PC-3 (cell line): ENCODE data around the gene KNDC1. TPM values are rescaled to one million over a fixed set of nuclear protein-coding genes. Genes with fewer than 3 reads are reported as not detected.

Experiments
- ATAC-seq: fragments of 200-7000 bp; cut with Tn5 transposase; 2 replicates; pipeline ENCODE4 v1.9.1; 2020; ENCODE audit warnings: mild to moderate bottlenecking, moderate library complexity
- BruUV-seq: library from RNA; stranded (reverse); fragments of 400-500 nt; replicated peaks from 2 replicates; lab custom pipeline; 2021; lab: Mats Ljungman, UMichigan
- CTCF ChIA-PET: fragments of 300-600 bp; sonication (Branson Sonifier 250); formaldehyde crosslinking; loops from one replicate; lab custom pipeline; 2022; ENCODE audit warnings: antibody characterized with exemption; lab: Charles Lee
- POLR2A ChIA-PET: fragments of 300-600 bp; sonication (Branson Sonifier 250); formaldehyde crosslinking; loops from one replicate; lab custom pipeline; 2022; ENCODE audit warnings: antibody characterized with exemption; ENCODE audit not compliant: unreplicated experiment; lab: Charles Lee
- DNase-seq: peaks from one replicate; pipeline ENCODE4 v3.0.0-alpha.2; 2015
- H2AFZ ChIP-seq: fragments of 300-600 bp; sonication (generic); 2 replicates; pipeline ENCODE4 v1.6.0; 2016; ENCODE audit warnings: antibody characterized with exemption, low read length
- H3F3A ChIP-seq: fragments of 300-600 bp; sonication (generic); one replicate; pipeline ENCODE4 v1.6.0; 2017; ENCODE audit warnings: antibody characterized with exemption, low read length, control low read depth, mild to moderate bottlenecking; ENCODE audit not compliant: unreplicated experiment
- H3K27ac ChIP-seq: fragments of 300-600 bp; sonication (generic); 2 replicates; pipeline ENCODE4 v1.5.1; 2016; ENCODE audit warnings: mild to moderate bottlenecking, low read length
- H3K27me3 ChIP-seq: fragments of 300-600 bp; sonication (generic); 2 replicates; pipeline ENCODE4 v1.6.1; 2016; ENCODE audit warnings: low read length, mixed read lengths
- H3K36me3 ChIP-seq: fragments of 300-600 bp; sonication (generic); 2 replicates; pipeline ENCODE4 v1.6.1; 2016; ENCODE audit warnings: low read depth, mixed run types, low read length, mixed read lengths
- H3K4me1 ChIP-seq: fragments of 300-600 bp; sonication (generic); 2 replicates; pipeline ENCODE4 v1.5.1; 2016; ENCODE audit warnings: low read length; ENCODE audit not compliant: insufficient read depth
- H3K4me2 ChIP-seq: fragments of 300-600 bp; sonication (generic); 2 replicates; pipeline ENCODE4 v1.6.0; 2016; ENCODE audit warnings: low read length
- H3K4me3 ChIP-seq: fragments of 300-600 bp; sonication (generic); 2 replicates; pipeline ENCODE4 v1.5.1; 2016; ENCODE audit warnings: mild to moderate bottlenecking, low read length, mixed read lengths
- H3K79me2 ChIP-seq: fragments of 300-600 bp; sonication (generic); 2 replicates; pipeline ENCODE4 v1.6.1; 2017; ENCODE audit warnings: low read length, mixed read lengths
- H3K9ac ChIP-seq: fragments of 300-600 bp; sonication (generic); 2 replicates; pipeline ENCODE4 v1.6.0; 2016; ENCODE audit warnings: mild to moderate bottlenecking, low read length
- H3K9me2 ChIP-seq: fragments of 300-600 bp; sonication (generic); replicated peaks from 2 replicates; pipeline ENCODE4 v1.6.1; 2016; ENCODE audit warnings: mixed run types, low read length, mixed read lengths
- H3K9me3 ChIP-seq: fragments of 300-600 bp; sonication (generic); 2 replicates; pipeline ENCODE4 v1.6.1; 2016; ENCODE audit warnings: low read length, mixed read lengths
- H4K20me1 ChIP-seq: fragments of 300-600 bp; sonication (generic); 2 replicates; pipeline ENCODE4 v1.6.1; 2016; ENCODE audit warnings: low read length, mixed read lengths
- CTCF ChIP-seq: fragments of 300-600 bp; sonication (generic); conservative IDR thresholded peaks from 2 replicates; pipeline ENCODE4 v1.5.1; 2017; ENCODE audit warnings: antibody characterized with exemption, low read depth, mild to moderate bottlenecking, low read length
- EZH2 ChIP-seq: fragments of 300-600 bp; sonication (generic); IDR thresholded peaks from one replicate; pipeline ENCODE4 v1.6.1; 2017; ENCODE audit warnings: antibody characterized with exemption, mild to moderate bottlenecking, low read length; ENCODE audit not compliant: unreplicated experiment
- EZH2phosphoT487 ChIP-seq: fragments of 300-600 bp; sonication (generic); IDR thresholded peaks from 2 replicates; pipeline ENCODE4 v1.6.1; 2018; ENCODE audit warnings: mild to moderate bottlenecking, antibody characterized with exemption, low read length, borderline replicate concordance
- intact Hi-C: fragments of 100-400 bp; cut with micrococcal nuclease; formaldehyde crosslinking; loops from 2 replicates; pipeline ENCODE4 v1.9.0; 2023
- total RNA-seq: library from RNA; depleted of rRNA; stranded (reverse); fragments of >200 nt; gene quantifications from 2 replicates; pipeline ENCODE4 v1.2.3, GENCODE V29; 2014

Gene KNDC1
- total RNA-seq, 1 experiment from 2014 or later, result not detected

DNA sequence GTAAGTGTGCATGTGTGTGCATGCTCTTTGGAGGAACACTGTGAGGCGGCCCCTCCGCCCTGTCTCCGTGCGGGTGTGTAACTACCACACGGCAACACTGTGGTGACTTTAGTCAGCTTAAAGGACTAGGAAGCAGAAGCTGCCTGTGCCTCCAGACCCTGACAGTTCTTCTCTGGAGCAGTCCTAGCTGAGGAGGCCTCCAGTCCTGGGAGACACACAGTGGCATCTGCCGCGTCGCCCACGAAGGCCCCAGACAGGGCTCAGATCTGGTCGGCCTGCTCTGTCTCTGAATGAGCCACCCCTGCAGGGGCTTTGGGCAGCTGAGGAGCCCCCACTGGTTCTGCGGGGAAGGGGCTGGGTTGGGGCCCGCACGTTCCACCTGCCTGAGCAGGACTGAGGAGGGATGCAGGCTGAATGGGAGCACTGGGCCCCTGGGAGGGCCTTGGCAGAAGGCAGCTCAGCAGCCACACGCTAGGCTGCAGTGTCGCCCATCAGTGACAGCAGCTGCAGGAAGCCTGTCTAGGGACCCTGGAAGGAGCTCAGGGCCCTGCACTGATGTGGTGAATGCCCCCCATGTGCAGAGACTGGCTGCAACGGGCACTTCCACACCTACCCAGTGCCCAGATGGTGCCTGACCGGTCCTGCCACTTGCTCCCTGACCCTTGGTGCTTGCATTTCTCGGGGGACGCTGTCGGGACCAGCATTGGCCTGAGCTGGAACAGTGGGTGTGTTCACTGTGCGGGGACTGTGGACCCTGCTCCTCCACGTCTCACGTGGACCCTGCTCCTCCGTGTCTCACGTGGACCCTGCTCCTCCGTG is 27.3 kb upstream of the KNDC1 start:
- Histone ChIP-seq H3K79me2 (no peaks in the 10 kb centered on the region), H4K20me1 (no peaks in the 10 kb centered on the region), H3K27me3 (no peaks in the 10 kb centered on the region; the same call in 1 of the 2 replicates), H2AFZ (no peak overlapping the region), H3K4me1 (no peaks in the 10 kb centered on the region), H3K4me3 (no peak overlapping the region), H3K27ac (no peak overlapping the region), H3K9me3 (no peaks in the 10 kb centered on the region), H3K4me2 (no peak overlapping the region), H3K36me3 (no peaks in the 10 kb centered on the region), H3K9me2 (no peaks in the 10 kb centered on the region), H3K9ac (no peak overlapping the region), H3F3A (no peaks in the 10 kb centered on the region)
- ChIA-PET POLR2A (no interaction called here), CTCF (no interaction called here)
- no peak for DNase-seq
- no peak for TF ChIP-seq CTCF
- no peak for TF ChIP-seq EZH2phosphoT487
- no peak for TF ChIP-seq EZH2
- no peak for ATAC-seq
- BruUV-seq, result no TSS peak
- intact Hi-C loops, result no loop called here

- Histone ChIP-seq H3K79me2 (no peaks in the 10 kb centered on the region), H4K20me1 (no peaks in the 10 kb centered on the region), H3K4me1 (no peaks in the 10 kb centered on the region), H3K9me2 (no peaks in the 10 kb centered on the region), H3K27ac (no peak overlapping the region), H3K4me3 (no peak overlapping the region), H3F3A (no peaks in the 10 kb centered on the region), H3K36me3 (no peaks in the 10 kb centered on the region), H3K27me3 (no peaks in the 10 kb centered on the region; the same call in 1 of the 2 replicates), H3K9me3 (no peaks in the 10 kb centered on the region), H3K9ac (no peak overlapping the region), H2AFZ (no peak overlapping the region), H3K4me2 (no peak overlapping the region)
- no TSS peak for BruUV-seq
- DNase-seq (no peak), ATAC-seq (no peak)
- intact Hi-C loops, result no loop called here
- ChIA-PET POLR2A (no interaction called here), CTCF (no interaction called here)
- no peak for TF ChIP-seq EZH2phosphoT487
- TF ChIP-seq EZH2, result no peak
- no peak for TF ChIP-seq CTCF
Measured at GRCh38 chr10:133133471-133134231, 26.4 kb upstream of the KNDC1 start.
